ENCODE results near the gene TTC34. TPM values are rescaled to one million over a fixed set of nuclear protein-coding genes. Genes with fewer than 3 reads are reported as not detected.

The TTC34 gene
- total RNA-seq, 1 experiment from 2014 or later: 1.3 TPM

- TF ChIP-seq TCF7L2 (IDR thresholded peaks at IDR 0.05; ENCODE audit: borderline replicate concordance, extremely low read depth, insufficient read depth, insufficient read length) (no peak), YY1 (IDR thresholded peaks at IDR 0.05; ENCODE audit: extremely low read depth, insufficient replicate concordance, low read depth, low read length) (no peak), EZH2 (IDR thresholded peaks at IDR 0.05) (no peak), ZFX (IDR thresholded peaks at IDR 0.05) (no peak)
Measured at GRCh38 chr1:2805801-2806430, 4.4 kb upstream of the TTC34 start (continued).

GRCh38 chr1:2804628-2805351 is 3.3 kb upstream of the TTC34 start:
- Histone ChIP-seq H3K9me2 (ENCODE audit: insufficient read depth) (no peaks in the 10 kb centered on the region), H3K9me3 (ENCODE audit: control insufficient read depth in 1 of 2, insufficient read depth in 1 of 2, low read depth in 1 of 2, low read length in 2 of 2) (no peaks in the 10 kb centered on the region), H3K9ac (ENCODE audit: low read length) (no peak overlapping the region), H3K4me3 (replicated peaks in 1 of 2; ENCODE audit: low read depth in 1 of 2, low read length in 2 of 2) (no peak overlapping the region), H3K4me2 (ENCODE audit: low read length) (no peak overlapping the region), H3K4me1 (ENCODE audit: control insufficient read depth in 1 of 2, insufficient read depth in 2 of 2, low read length in 2 of 2) (0 out of 4 replicates have a peak, but pooled peaks cover 0 to 4% of the 10 kb centered on the region in 2 experiments), H3K79me2 (ENCODE audit: insufficient read depth, low read length) (no peaks in the 10 kb centered on the region), H3K36me3 (ENCODE audit: control insufficient read depth in 1 of 2, insufficient read depth in 2 of 2, low read length in 2 of 2) (no peaks in the 10 kb centered on the region), H3K27ac (ENCODE audit: low read depth, low read length) (no peak overlapping the region), H4K20me1 (ENCODE audit: insufficient read depth) (no peaks in the 10 kb centered on the region), H2AFZ (ENCODE audit: low read depth, low read length, poor library complexity, severe bottlenecking) (no peak overlapping the region), H3K27me3 (ENCODE audit: insufficient read depth, low read length) (no peaks in the 10 kb centered on the region)
- TF ChIP-seq RAD21 (IDR thresholded peaks at IDR 0.05; ENCODE audit: low read depth) (no peak), ATF3 (IDR thresholded peaks at IDR 0.05) (no peak), ZNF274 (IDR thresholded peaks at IDR 0.05; ENCODE audit: low read depth, low read length) (no peak), CBX3 (IDR thresholded peaks at IDR 0.05; ENCODE audit: low read depth) (no peak), EGR1 (IDR thresholded peaks at IDR 0.05; ENCODE audit: low read depth) (no peak), ELF1 (IDR thresholded peaks at IDR 0.05; ENCODE audit: borderline replicate concordance, low read depth) (no peak), SRF (IDR thresholded peaks at IDR 0.05; ENCODE audit: low read depth) (no peak), SP1 (IDR thresholded peaks at IDR 0.05; ENCODE audit: low read depth) (no peak), JUND (IDR thresholded peaks at IDR 0.05) (no peak)
- CTCF ChIA-PET: no interaction called here
- POLR2A ChIA-PET: no interaction called here
- no peak for ATAC-seq
- intact Hi-C loops (cut with micrococcal nuclease): loop anchor here (5.0 kb wide), 1 partner anchor 392 kb away; the partner anchor contains the start of gene PEX10
- no peak for DNase-seq (ENCODE audit: low read depth, low spot score)
- no TSS peak for BruUV-seq (replicated peaks)
- RAD21 ChIA-PET (ENCODE audit: low non-redundant PET in 1 of 2, low total read pairs in 2 of 2, uncharacterized antibody in 2 of 2, unreplicated experiment in 2 of 2): no interaction called here
